ENCODE measurements around the gene ARID3A. TPM values are rescaled to one million over a fixed set of nuclear protein-coding genes. Genes with fewer than 3 reads are reported as not detected.

ARID3A gene
- total and polyA plus RNA-seq, 2 of the 4 experiments (the other 2 are of a cell fraction) = 16.0 to 23.1 TPM

- no peak for DNase-seq
- Histone ChIP-seq H3K79me1 (ENCODE audit: low read depth in 1 of 2, low read length in 2 of 2) (peaks cover 54 to 88% of the 10 kb centered on the region in 2 experiments), H2AK5ac (ENCODE audit: low read depth, low read length) (no peak overlapping the region), H3K9me3 (ENCODE audit: control insufficient read depth, insufficient read depth, low read length) (no peaks in the 10 kb centered on the region), H3K14ac (replicated peaks; ENCODE audit: low read depth, low read length) (no peak overlapping the region), H3K23ac (ENCODE audit: low read depth, low read length) (no peak overlapping the region), H2AFZ (replicated peaks; ENCODE audit: low read length, poor library complexity) (no peak overlapping the region), H3K36me3 (ENCODE audit: control insufficient read depth, insufficient read depth, low read length) (peaks cover 57% of the 10 kb centered on the region), H2BK15ac (ENCODE audit: low read depth, low read length) (no peak overlapping the region), H3K18ac (ENCODE audit: low read depth, low read length) (no peak overlapping the region), H2BK20ac (ENCODE audit: low read depth, low read length) (no peak overlapping the region), H3K4me2 (ENCODE audit: low read depth, low read length) (no peak overlapping the region), H3K9ac (ENCODE audit: low read depth, low read length) (no peak overlapping the region), H2BK5ac (ENCODE audit: low read depth, low read length, poor library complexity, severe bottlenecking) (no peak overlapping the region), H3K9me1 (ENCODE audit: insufficient read depth, low read length) (peaks cover 10% of the 10 kb centered on the region), H3K27ac (ENCODE audit: insufficient read depth, low read length) (no peak overlapping the region), H3K4me3 (ENCODE audit: insufficient read depth, low read depth, low read length) (no peak overlapping the region), H4K20me1 (ENCODE audit: insufficient read depth, low read length) (peaks cover 45% of the 10 kb centered on the region), H4K91ac (ENCODE audit: insufficient read depth, low read depth, low read length) (no peak overlapping the region), H4K5ac (ENCODE audit: low read depth, low read length) (no peak overlapping the region), H3K27me3 (ENCODE audit: control insufficient read depth, insufficient read depth, low read length) (no peaks in the 10 kb centered on the region), H3K4ac (ENCODE audit: low read depth, low read length) (no peak overlapping the region), H4K8ac (ENCODE audit: low read depth in 2 of 2, low read length in 2 of 2) (no peak overlapping the region), H2AK9ac (replicated peaks; ENCODE audit: low read depth, low read length, poor library complexity) (no peak overlapping the region), H3K4me1 (ENCODE audit: control insufficient read depth, insufficient read depth, low read length) (peaks cover 18% of the 10 kb centered on the region), H3K56ac (ENCODE audit: extremely low read depth, insufficient read depth, low read length) (no peak overlapping the region), H2BK120ac (ENCODE audit: low read depth, low read length) (no peak overlapping the region)
- TF ChIP-seq MAZ (IDR thresholded peaks at IDR 0.05; ENCODE audit: borderline replicate concordance, low read depth, low read length) (no peak), CHD1 (IDR thresholded peaks at IDR 0.05; ENCODE audit: low read depth, low read length) (no peak), MAFK (IDR thresholded peaks at IDR 0.05; ENCODE audit: low read depth, low read length) (no peak), RFX5 (IDR thresholded peaks at IDR 0.05; ENCODE audit: low read depth, low read length) (no peak), USF2 (IDR thresholded peaks at IDR 0.05; ENCODE audit: low read depth, low read length) (no peak), ELK1 (IDR thresholded peaks at IDR 0.05; ENCODE audit: borderline replicate concordance, low read depth, low read length) (no peak), FOS (IDR thresholded peaks at IDR 0.05; ENCODE audit: low read depth, low read length) (no peak), NFE2L2 (IDR thresholded peaks at IDR 0.05; ENCODE audit: low read depth, low read length) (no peak), SMC3 (IDR thresholded peaks at IDR 0.05; ENCODE audit: low read depth, low read length) (no peak), CEBPB (IDR thresholded peaks at IDR 0.05; ENCODE audit: low read depth, low read length) (no peak), MXI1 (IDR thresholded peaks at IDR 0.05; ENCODE audit: borderline replicate concordance, low read depth, low read length) (no peak), POLR2A (IDR thresholded peaks at IDR 0.05; ENCODE audit: low read depth, low read length) (no peak)
- TF ChIP-seq, protein P1, sequence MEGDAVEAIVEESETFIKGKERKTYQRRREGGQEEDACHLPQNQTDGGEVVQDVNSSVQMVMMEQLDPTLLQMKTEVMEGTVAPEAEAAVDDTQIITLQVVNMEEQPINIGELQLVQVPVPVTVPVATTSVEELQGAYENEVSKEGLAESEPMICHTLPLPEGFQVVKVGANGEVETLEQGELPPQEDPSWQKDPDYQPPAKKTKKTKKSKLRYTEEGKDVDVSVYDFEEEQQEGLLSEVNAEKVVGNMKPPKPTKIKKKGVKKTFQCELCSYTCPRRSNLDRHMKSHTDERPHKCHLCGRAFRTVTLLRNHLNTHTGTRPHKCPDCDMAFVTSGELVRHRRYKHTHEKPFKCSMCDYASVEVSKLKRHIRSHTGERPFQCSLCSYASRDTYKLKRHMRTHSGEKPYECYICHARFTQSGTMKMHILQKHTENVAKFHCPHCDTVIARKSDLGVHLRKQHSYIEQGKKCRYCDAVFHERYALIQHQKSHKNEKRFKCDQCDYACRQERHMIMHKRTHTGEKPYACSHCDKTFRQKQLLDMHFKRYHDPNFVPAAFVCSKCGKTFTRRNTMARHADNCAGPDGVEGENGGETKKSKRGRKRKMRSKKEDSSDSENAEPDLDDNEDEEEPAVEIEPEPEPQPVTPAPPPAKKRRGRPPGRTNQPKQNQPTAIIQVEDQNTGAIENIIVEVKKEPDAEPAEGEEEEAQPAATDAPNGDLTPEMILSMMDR (conservative IDR thresholded peaks at IDR 0.05; ENCODE audit: low read depth, low read length) = no peak
- 77% methylated on average over 7 of the region's 8 CpGs; no CpG with 5 or more reads in 1 of the 2 experiments for WGBS, 2 experiments (ENCODE audit: extremely low coverage in 2 of 2, insufficient read length in 1 of 2)
- dilution Hi-C loops (cut with HindIII; ENCODE audit: low sequenced_read_pairs, unreplicated experiment) (no loop called here), in situ Hi-C loops (cut with MboI; ENCODE audit: low sequenced_read_pairs) (no loop called here), intact Hi-C loops (cut with micrococcal nuclease) (no loop called here)
- ChIA-PET POLR2A (ENCODE audit: unreplicated experiment) (no interaction called here), CTCF (no interaction called here)
- no TSS peak for BruUV-seq (replicated peaks)
- ATAC-seq (ENCODE audit: low read depth) = no peak
These were observed 34.7 kb downstream of the ARID3A start for GRCh38 chr19:960601-960938.

Measured in IMR-90 (cell line).